Measurements from ENCODE around the gene CPZ. TPM values are rescaled to one million over a fixed set of nuclear protein-coding genes. Genes with fewer than 3 reads are reported as not detected.

CPZ gene
- total and polyA plus RNA-seq, 2 experiments from 2014 or later, result 13.4 to 19.0 TPM

- Histone ChIP-seq H3K4me2 (ENCODE audit: unreplicated experiment) (no peak overlapping the region), H3K27ac (no peak overlapping the region), H3K9me3 (ENCODE audit: low read depth) (no peaks in the 10 kb centered on the region), H2AFZ (no peak overlapping the region), H3K4me3 (no peak overlapping the region), H3K79me2 (ENCODE audit: insufficient read depth) (no peaks in the 10 kb centered on the region), H3F3A (ENCODE audit: insufficient read depth) (no peaks in the 10 kb centered on the region), H3K4me1 (ENCODE audit: insufficient read depth) (no peaks in the 10 kb centered on the region), H3K9me2 (ENCODE audit: insufficient read depth) (no peaks in the 10 kb centered on the region), H3K27me3 (replicated peaks; ENCODE audit: insufficient read depth) (peaks cover 8% of the 10 kb centered on the region; the same call in 1 of the 2 replicates), H3K36me3 (ENCODE audit: low read depth) (no peaks in the 10 kb centered on the region), H3K9ac (no peak overlapping the region), H4K20me1 (ENCODE audit: insufficient read depth) (no peaks in the 10 kb centered on the region)
- WGBS, 2 experiments (ENCODE audit: low coverage in 1 of 2, low lambda C conversion rate in 2 of 2, missing lambda C conversion rate in 2 of 2), result 32 to 34% methylated on average over 6 of the region's 6 CpGs
- in situ Hi-C loops (cut with MboI), result no loop called here
- DNase-seq, result no peak
- no peak for TF ChIP-seq EZH2 (IDR thresholded peaks at IDR 0.05; ENCODE audit: insufficient read depth, poor library complexity, severe bottlenecking)
- TF ChIP-seq EZH2phosphoT487 (IDR thresholded peaks at IDR 0.05; ENCODE audit: insufficient read depth, low read depth), result no peak
Measured at GRCh38 chr4:8643441-8643840, 50.9 kb downstream of the CPZ start.

- WGBS, 2 experiments (ENCODE audit: low coverage in 1 of 2, low lambda C conversion rate in 2 of 2, missing lambda C conversion rate in 2 of 2), result 50 to 55% methylated on average over 18 to 22 of the region's 22 CpGs
Measured at GRCh38 chr4:8643986-8644385, 51.4 kb downstream of the CPZ start.

GRCh38 chr4:8644461-8644891 lies 51.9 kb downstream of the CPZ start:
- Histone ChIP-seq H3K9me3 (ENCODE audit: low read depth) (no peaks in the 10 kb centered on the region), H3K4me2 (ENCODE audit: unreplicated experiment) (no peak overlapping the region), H4K20me1 (ENCODE audit: insufficient read depth) (no peaks in the 10 kb centered on the region), H3K9ac (no peak overlapping the region), H3K4me1 (ENCODE audit: insufficient read depth) (no peaks in the 10 kb centered on the region), H3F3A (ENCODE audit: insufficient read depth) (no peaks in the 10 kb centered on the region), H3K36me3 (ENCODE audit: low read depth) (no peaks in the 10 kb centered on the region), H3K4me3 (no peak overlapping the region), H3K27ac (no peak overlapping the region), H2AFZ (no peak overlapping the region), H3K9me2 (ENCODE audit: insufficient read depth) (no peaks in the 10 kb centered on the region), H3K27me3 (replicated peaks; ENCODE audit: insufficient read depth) (peaks cover 14% of the 10 kb centered on the region), H3K79me2 (ENCODE audit: insufficient read depth) (no peaks in the 10 kb centered on the region)
- DNase-seq, result no peak
- in situ Hi-C loops (cut with MboI), result no loop called here
- TF ChIP-seq EZH2phosphoT487 (IDR thresholded peaks at IDR 0.05; ENCODE audit: insufficient read depth, low read depth) (no peak), EZH2 (IDR thresholded peaks at IDR 0.05; ENCODE audit: insufficient read depth, poor library complexity, severe bottlenecking) (no peak)
- 46 to 49% methylated on average over 9 of the region's 9 CpGs for WGBS, 2 experiments (ENCODE audit: low coverage in 1 of 2, low lambda C conversion rate in 2 of 2, missing lambda C conversion rate in 2 of 2)

More at GRCh38 chr4:8643986-8644385, 51.4 kb downstream of the CPZ start:
- DNase-seq, result no peak
- Histone ChIP-seq H3K79me2 (ENCODE audit: insufficient read depth) (no peaks in the 10 kb centered on the region), H3K4me3 (no peak overlapping the region), H3K4me2 (ENCODE audit: unreplicated experiment) (no peak overlapping the region), H3K27me3 (replicated peaks; ENCODE audit: insufficient read depth) (peaks cover 11% of the 10 kb centered on the region), H4K20me1 (ENCODE audit: insufficient read depth) (no peaks in the 10 kb centered on the region), H3F3A (ENCODE audit: insufficient read depth) (no peaks in the 10 kb centered on the region), H3K9ac (no peak overlapping the region), H3K9me3 (ENCODE audit: low read depth) (no peaks in the 10 kb centered on the region), H3K4me1 (ENCODE audit: insufficient read depth) (no peaks in the 10 kb centered on the region), H3K27ac (no peak overlapping the region), H3K9me2 (ENCODE audit: insufficient read depth) (no peaks in the 10 kb centered on the region), H2AFZ (no peak overlapping the region), H3K36me3 (ENCODE audit: low read depth) (no peaks in the 10 kb centered on the region)
- TF ChIP-seq EZH2phosphoT487 (IDR thresholded peaks at IDR 0.05; ENCODE audit: insufficient read depth, low read depth) (no peak), EZH2 (IDR thresholded peaks at IDR 0.05; ENCODE audit: insufficient read depth, poor library complexity, severe bottlenecking) (no peak)
- in situ Hi-C loops (cut with MboI), result no loop called here

- Histone ChIP-seq H3K79me2 (ENCODE audit: insufficient read depth) (no peaks in the 10 kb centered on the region), H3K9ac (no peak overlapping the region), H2AFZ (no peak overlapping the region), H3K27ac (no peak overlapping the region), H3F3A (ENCODE audit: insufficient read depth) (no peaks in the 10 kb centered on the region), H3K4me1 (ENCODE audit: insufficient read depth) (no peaks in the 10 kb centered on the region), H3K4me2 (ENCODE audit: unreplicated experiment) (no peak overlapping the region), H4K20me1 (ENCODE audit: insufficient read depth) (no peaks in the 10 kb centered on the region), H3K36me3 (ENCODE audit: low read depth) (no peaks in the 10 kb centered on the region), H3K27me3 (replicated peaks; ENCODE audit: insufficient read depth) (peaks cover 17% of the 10 kb centered on the region), H3K4me3 (no peak overlapping the region), H3K9me2 (ENCODE audit: insufficient read depth) (no peaks in the 10 kb centered on the region), H3K9me3 (ENCODE audit: low read depth) (no peaks in the 10 kb centered on the region)
- in situ Hi-C loops (cut with MboI), result no loop called here
- TF ChIP-seq EZH2phosphoT487 (IDR thresholded peaks at IDR 0.05; ENCODE audit: insufficient read depth, low read depth) (no peak), EZH2 (IDR thresholded peaks at IDR 0.05; ENCODE audit: insufficient read depth, poor library complexity, severe bottlenecking) (no peak)
- 67 to 73% methylated on average over 21 to 22 of the region's 22 CpGs for WGBS, 2 experiments (ENCODE audit: low coverage in 1 of 2, low lambda C conversion rate in 2 of 2, missing lambda C conversion rate in 2 of 2)
- DNase-seq, result no peak
Measured at GRCh38 chr4:8644966-8645752, 52.6 kb downstream of the CPZ start.
